IMR-90 (cell line): ENCODE data around the gene THAP12. TPM values are rescaled to one million over a fixed set of nuclear protein-coding genes. Genes with fewer than 3 reads are reported as not detected.
"Not testable (repeated sequence)": the region's sequence is repeated elsewhere in the genome, so short reads cannot be mapped to it uniquely, and the experiment has no call there.

Source experiments
- ATAC-seq: fragments of 200-7000 bp; cut with Tn5 transposase; 2 replicates; pipeline ENCODE4 v1.9.1; 2020; ENCODE audit warnings: low read depth, mild to moderate bottlenecking, moderate library complexity
- BruUV-seq: library from RNA; stranded (reverse); fragments of 400-500 nt; replicated peaks from 2 replicates; lab custom pipeline; 2021; lab: Mats Ljungman, UMichigan
- CTCF ChIA-PET: fragments of 300-600 bp; formaldehyde crosslinking; extraction: SDS; loops from one replicate; lab custom pipeline; 2021; ENCODE audit warnings: antibody characterized with exemption; lab: Yijun Ruan, JAX
- POLR2A ChIA-PET: fragments of 300-600 bp; sonication (Branson Sonifier 250); formaldehyde crosslinking; loops from one replicate; lab custom pipeline; 2022; ENCODE audit warnings: antibody characterized with exemption; ENCODE audit not compliant: unreplicated experiment; lab: Charles Lee
- DNase-seq: peaks from one replicate; pipeline ENCODE4 v3.0.0; 2013
- H2AFZ ChIP-seq: replicated peaks from 2 replicates; pipeline ENCODE3; 2013; ENCODE audit warnings: low read length, mild to moderate bottlenecking; ENCODE audit not compliant: poor library complexity
- H2AK5ac ChIP-seq: 2 replicates; pipeline ENCODE4 v1.6.1; 2013; ENCODE audit warnings: low read depth, low read length, inconsistent platforms
- H2AK9ac ChIP-seq: replicated peaks from 2 replicates; pipeline ENCODE3; 2013; ENCODE audit warnings: mild to moderate bottlenecking, low read depth, low read length, moderate library complexity; ENCODE audit not compliant: poor library complexity
- H2BK120ac ChIP-seq: 2 replicates; pipeline ENCODE4 v1.6.1; 2013; ENCODE audit warnings: low read depth, low read length, inconsistent platforms
- H2BK15ac ChIP-seq: 3 replicates; pipeline ENCODE4 v1.6.1; 2013; ENCODE audit warnings: low read depth, low read length, inconsistent platforms
- H2BK20ac ChIP-seq: 2 replicates; pipeline ENCODE4 v1.6.1; 2013; ENCODE audit warnings: low read depth, mild to moderate bottlenecking, inconsistent platforms, low read length, moderate library complexity
- H2BK5ac ChIP-seq: 2 replicates; pipeline ENCODE4 v1.6.1; 2013; ENCODE audit warnings: mild to moderate bottlenecking, low read depth, low read length, inconsistent platforms; ENCODE audit not compliant: poor library complexity, severe bottlenecking
- H3K14ac ChIP-seq: replicated peaks from 2 replicates; pipeline ENCODE4 v1.6.1; 2013; ENCODE audit warnings: low read depth, low read length, inconsistent platforms
- H3K18ac ChIP-seq: 2 replicates; pipeline ENCODE4 v1.6.1; 2013; ENCODE audit warnings: low read depth, low read length, control low read depth
- H3K23ac ChIP-seq: 2 replicates; pipeline ENCODE4 v1.6.1; 2013; ENCODE audit warnings: low read depth, low read length, inconsistent platforms
- H3K27ac ChIP-seq: 2 replicates; pipeline ENCODE4 v1.5.1; 2013; ENCODE audit warnings: mild to moderate bottlenecking, control low read depth, low read length; ENCODE audit not compliant: insufficient read depth
- H3K27me3 ChIP-seq: 2 replicates; pipeline ENCODE4 v1.6.1; 2013; ENCODE audit warnings: low read length; ENCODE audit not compliant: control insufficient read depth, insufficient read depth
- H3K36me3 ChIP-seq: 2 replicates; pipeline ENCODE4 v1.6.1; 2013; ENCODE audit warnings: low read length, mixed read lengths; ENCODE audit not compliant: control insufficient read depth, insufficient read depth
- H3K4ac ChIP-seq: 2 replicates; pipeline ENCODE4 v1.6.1; 2013; ENCODE audit warnings: low read depth, low read length, inconsistent platforms
- H3K4me1 ChIP-seq: 2 replicates; pipeline ENCODE4 v1.6.1; 2013; ENCODE audit warnings: low read length, mixed read lengths; ENCODE audit not compliant: control insufficient read depth, insufficient read depth
- H3K4me2 ChIP-seq: 2 replicates; pipeline ENCODE4 v1.6.1; 2013; ENCODE audit warnings: low read depth, mild to moderate bottlenecking, control low read depth, low read length, moderate library complexity
- H3K4me3 ChIP-seq: 2 replicates; pipeline ENCODE4 v1.5.1; 2013; ENCODE audit warnings: low read depth, mild to moderate bottlenecking, control low read depth, low read length, moderate library complexity; ENCODE audit not compliant: insufficient read depth
- H3K56ac ChIP-seq: 2 replicates; pipeline ENCODE4 v1.6.1; 2013; ENCODE audit warnings: low read length, inconsistent platforms; ENCODE audit not compliant: insufficient read depth; ENCODE audit errors: extremely low read depth
- H3K79me1 ChIP-seq, 2 experiments: 2 replicates each; pipeline ENCODE4 v1.6.1; 2013; ENCODE audit warnings: low read length in 2 of 2, inconsistent platforms in 1 of 2, low read depth in 1 of 2
- H3K9ac ChIP-seq: 2 replicates; pipeline ENCODE4 v1.6.1; 2013; ENCODE audit warnings: low read depth, low read length, control low read depth
- H3K9me1 ChIP-seq: 2 replicates; pipeline ENCODE4 v1.6.1; 2013; ENCODE audit warnings: low read length, inconsistent platforms; ENCODE audit not compliant: insufficient read depth
- H3K9me3 ChIP-seq: 2 replicates; pipeline ENCODE4 v1.6.1; 2013; ENCODE audit warnings: low read length; ENCODE audit not compliant: control insufficient read depth, insufficient read depth
- H4K20me1 ChIP-seq: 2 replicates; pipeline ENCODE4 v1.6.1; 2013; ENCODE audit warnings: low read length, inconsistent platforms; ENCODE audit not compliant: insufficient read depth
- H4K5ac ChIP-seq: 2 replicates; pipeline ENCODE4 v1.6.1; 2013; ENCODE audit warnings: mild to moderate bottlenecking, low read depth, low read length, control low read depth
- H4K8ac ChIP-seq, 2 experiments: 2 replicates each; pipeline ENCODE4 v1.6.1; 2013; ENCODE audit warnings: low read depth in 2 of 2, low read length in 2 of 2, control low read depth in 1 of 2, inconsistent platforms in 1 of 2
- H4K91ac ChIP-seq: 2 replicates; pipeline ENCODE4 v1.6.1; 2013; ENCODE audit warnings: low read depth, low read length, inconsistent platforms; ENCODE audit not compliant: insufficient read depth
- WGBS, 2 experiments: methylation state at CpG; one replicate each; pipeline versions ENCODE4 v1.1.5 to v1.1.7; 2013; ENCODE audit warnings: missing lambda C conversion rate in 2 of 2; ENCODE audit not compliant: insufficient read length in 1 of 2; ENCODE audit errors: extremely low coverage in 2 of 2; 5-methylcytosine and 5-hydroxymethylcytosine counted together
- dilution Hi-C: fragments of 300-500 bp; cut with HindIII; formaldehyde crosslinking; loops from one replicate; pipeline ENCODE4 v1.14.3; 2018; ENCODE audit warnings: low sequenced_read_pairs; ENCODE audit not compliant: unreplicated experiment
- in situ Hi-C: fragments of 300-500 bp; cut with MboI; formaldehyde crosslinking; loops from 3 replicates; pipeline ENCODE4 v1.14.3; 2019; ENCODE audit warnings: low sequenced_read_pairs, inconsistent platforms, mixed read lengths
- intact Hi-C: fragments of 100-400 bp; cut with micrococcal nuclease; formaldehyde crosslinking; loops from 2 replicates; pipeline ENCODE4 v1.10.0; 2022
- polyA plus RNA-seq, 3 experiments: library from polyadenylated mRNA; depleted of rRNA; stranded (reverse); fragments of >200 nt; gene quantifications; 2 replicates each; pipeline ENCODE4 v1.2.3, GENCODE V29; 2012; ENCODE audit warnings: low replicate concordance in 1 of 3
- total RNA-seq: library from RNA; depleted of rRNA; stranded (reverse); fragments of >200 nt; gene quantifications from 2 replicates; pipeline ENCODE4 v1.2.3, GENCODE V29; 2012

Gene THAP12
- total and polyA plus RNA-seq, 2 of the 4 experiments (the other 2 are of a cell fraction) = 25.1 to 27.3 TPM

DNA sequence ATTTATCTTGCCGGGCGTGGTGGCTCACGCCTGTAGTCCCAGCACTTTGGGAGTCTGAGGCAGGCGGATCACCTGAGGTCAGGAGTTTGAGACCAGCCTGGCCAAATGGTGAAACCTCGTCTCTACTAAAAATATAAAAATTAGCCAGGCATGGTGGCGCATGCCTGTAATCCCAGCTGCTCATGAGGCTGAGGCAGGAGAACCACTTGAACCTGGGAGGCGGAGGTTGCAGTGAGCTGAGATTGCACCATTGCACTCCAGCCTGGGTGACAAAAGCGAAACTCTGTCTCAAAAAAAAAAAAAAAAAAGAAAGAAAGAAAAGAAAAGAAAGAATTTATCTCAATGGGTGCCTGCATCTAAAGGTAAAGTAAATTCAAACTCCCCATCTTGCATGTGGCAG is 20.6 kb upstream of the THAP12 start:
- ATAC-seq, H3K4me1 ChIP-seq, H3K9me3 ChIP-seq, H2AFZ ChIP-seq, dilution Hi-C loops, H2AK5ac ChIP-seq, H2BK20ac ChIP-seq, POLR2A ChIA-PET, H4K91ac ChIP-seq, H3K79me1 ChIP-seq, H4K20me1 ChIP-seq, BruUV-seq, H3K56ac ChIP-seq, H3K4me3 ChIP-seq, H3K4ac ChIP-seq, H2BK120ac ChIP-seq, H3K27me3 ChIP-seq, DNase-seq, H3K18ac ChIP-seq, H3K9ac ChIP-seq, H4K5ac ChIP-seq, H3K9me1 ChIP-seq, H4K8ac ChIP-seq, H2BK5ac ChIP-seq, H3K14ac ChIP-seq, H2AK9ac ChIP-seq, intact Hi-C loops, H3K4me2 ChIP-seq, H3K23ac ChIP-seq, H2BK15ac ChIP-seq, in situ Hi-C loops, H3K36me3 ChIP-seq, H3K27ac ChIP-seq, CTCF ChIA-PET: not testable (repeated sequence)
- 83% methylated on average over 1 of the region's 8 CpGs; no CpG with 5 or more reads in 1 of the 2 experiments for WGBS, 2 experiments
